ENCODE measurements around the gene PLCD4. TPM values are rescaled to one million over a fixed set of nuclear protein-coding genes. Genes with fewer than 3 reads are reported as not detected.

The PLCD4 gene
- total and polyA plus RNA-seq, 2 of the 8 experiments (the other 6 are each of a cell fraction or from before 2014, with no cell fraction given) = 0.21 to 0.50 TPM

DNA sequence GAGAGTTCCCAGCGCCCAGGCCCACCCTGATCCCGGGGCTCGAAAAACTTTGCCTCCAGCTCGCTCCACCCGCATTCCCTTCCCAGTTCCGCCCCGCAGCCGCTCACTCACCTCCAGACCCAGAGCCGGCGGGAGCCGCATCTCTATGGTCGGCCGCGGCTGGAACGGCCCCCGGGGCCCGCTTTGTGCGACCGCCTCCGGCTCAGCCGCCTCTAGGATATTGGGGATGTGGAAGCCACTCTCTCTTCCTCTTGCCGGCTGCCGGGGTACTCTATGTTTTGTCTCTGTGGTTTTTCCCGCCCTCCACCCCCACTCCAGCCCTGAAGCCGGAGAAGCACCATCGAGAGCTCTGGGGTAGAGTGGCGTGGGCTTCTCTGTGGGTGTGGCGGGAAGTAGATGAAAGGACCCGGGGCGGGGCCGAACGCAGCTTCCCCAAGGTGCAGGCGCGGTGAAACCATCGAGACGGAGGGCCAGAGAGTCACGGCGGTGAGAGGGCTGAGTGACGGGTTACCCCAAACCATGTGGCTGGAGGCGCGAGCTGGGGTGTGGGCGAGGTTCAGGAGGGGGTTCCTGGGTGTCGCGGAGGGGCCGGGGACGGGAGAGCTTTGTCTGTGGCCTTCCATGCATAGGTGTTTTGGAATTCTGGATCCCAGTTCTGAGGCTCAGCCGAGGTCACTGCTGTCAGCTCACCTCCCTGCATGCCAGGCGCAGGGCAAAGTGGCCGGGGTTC is 51.7 kb downstream of the PLCD4 start, which contains the start of the genes BCS1L and ZNF142 (continued):
- no peak for TF ChIP-seq BCL11A (IDR thresholded peaks at IDR 0.05; ENCODE audit: low read depth in 2 of 2, low read length in 2 of 2)
- no peak for TF ChIP-seq RAD21 (IDR thresholded peaks at IDR 0.05 in 1 of 2, conservative IDR thresholded peaks at IDR 0.05 in 1 of 2; ENCODE audit: low read depth in 2 of 2, low read length in 2 of 2)
- TF ChIP-seq SIRT6 (IDR thresholded peaks at IDR 0.05; ENCODE audit: low read length) = no peak
- peak; percentile 85 for TF ChIP-seq TAF7 (optimal IDR thresholded peaks at IDR 0.05; ENCODE audit: borderline replicate concordance, low read depth, low read length)
- TF ChIP-seq KDM1A (IDR thresholded peaks at IDR 0.05; ENCODE audit: borderline replicate concordance, low read length) = no peak
- TF ChIP-seq NANOG (IDR thresholded peaks at IDR 0.05; ENCODE audit: insufficient read depth, low read depth, low read length, poor library complexity, severe bottlenecking) = peak; percentile 27
- TF ChIP-seq CEBPB (IDR thresholded peaks at IDR 0.05; ENCODE audit: low read depth, low read length) = no peak
- TF ChIP-seq CREB1 (IDR thresholded peaks at IDR 0.05) = no peak; the same call in 1 of the 2 replicates
- TF ChIP-seq POU5F1 (IDR thresholded peaks at IDR 0.05; ENCODE audit: low read depth, low read length) = no peak
- TF ChIP-seq JUND (IDR thresholded peaks at IDR 0.05; ENCODE audit: low read length) = peak; percentile 8; the same call in 1 of the 2 replicates
- TF ChIP-seq, protein P1, sequence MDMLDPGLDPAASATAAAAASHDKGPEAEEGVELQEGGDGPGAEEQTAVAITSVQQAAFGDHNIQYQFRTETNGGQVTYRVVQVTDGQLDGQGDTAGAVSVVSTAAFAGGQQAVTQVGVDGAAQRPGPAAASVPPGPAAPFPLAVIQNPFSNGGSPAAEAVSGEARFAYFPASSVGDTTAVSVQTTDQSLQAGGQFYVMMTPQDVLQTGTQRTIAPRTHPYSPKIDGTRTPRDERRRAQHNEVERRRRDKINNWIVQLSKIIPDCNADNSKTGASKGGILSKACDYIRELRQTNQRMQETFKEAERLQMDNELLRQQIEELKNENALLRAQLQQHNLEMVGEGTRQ (IDR thresholded peaks at IDR 0.05; ENCODE audit: low read length) = no peak
- no peak for TF ChIP-seq GABPA (IDR thresholded peaks at IDR 0.05; ENCODE audit: borderline replicate concordance, insufficient read depth, low read length)
- no peak for TF ChIP-seq SIX5 (IDR thresholded peaks at IDR 0.05; ENCODE audit: low read depth, low read length)
- peak; percentile 50 for TF ChIP-seq ASH2L (IDR thresholded peaks at IDR 0.05; ENCODE audit: low read length)
- TF ChIP-seq SP2 (IDR thresholded peaks at IDR 0.05; ENCODE audit: low read length) = peak; percentile 89; the same call in 1 of the 2 replicates
- TF ChIP-seq TEAD4 (IDR thresholded peaks at IDR 0.05; ENCODE audit: low read depth, low read length) = no peak
- peak; percentile 95 for TF ChIP-seq KDM4A (IDR thresholded peaks at IDR 0.05; ENCODE audit: low read depth, low read length, severe bottlenecking)
- TF ChIP-seq TCF12 (IDR thresholded peaks at IDR 0.05; ENCODE audit: low read depth, low read length) = no peak
- no peak for TF ChIP-seq RXRA (IDR thresholded peaks at IDR 0.05; ENCODE audit: insufficient read depth, low read depth, low read length)
- TF ChIP-seq EZH2 (IDR thresholded peaks at IDR 0.05; ENCODE audit: low read depth, low read length, severe bottlenecking) = no peak
- TF ChIP-seq ATF2 (IDR thresholded peaks at IDR 0.05; ENCODE audit: low read length) = no peak
- peak; percentile 85 for TF ChIP-seq TAF1 (IDR thresholded peaks at IDR 0.05; ENCODE audit: low read depth, low read length)
